Measurements from ENCODE around the gene RAVER1.

DNA sequence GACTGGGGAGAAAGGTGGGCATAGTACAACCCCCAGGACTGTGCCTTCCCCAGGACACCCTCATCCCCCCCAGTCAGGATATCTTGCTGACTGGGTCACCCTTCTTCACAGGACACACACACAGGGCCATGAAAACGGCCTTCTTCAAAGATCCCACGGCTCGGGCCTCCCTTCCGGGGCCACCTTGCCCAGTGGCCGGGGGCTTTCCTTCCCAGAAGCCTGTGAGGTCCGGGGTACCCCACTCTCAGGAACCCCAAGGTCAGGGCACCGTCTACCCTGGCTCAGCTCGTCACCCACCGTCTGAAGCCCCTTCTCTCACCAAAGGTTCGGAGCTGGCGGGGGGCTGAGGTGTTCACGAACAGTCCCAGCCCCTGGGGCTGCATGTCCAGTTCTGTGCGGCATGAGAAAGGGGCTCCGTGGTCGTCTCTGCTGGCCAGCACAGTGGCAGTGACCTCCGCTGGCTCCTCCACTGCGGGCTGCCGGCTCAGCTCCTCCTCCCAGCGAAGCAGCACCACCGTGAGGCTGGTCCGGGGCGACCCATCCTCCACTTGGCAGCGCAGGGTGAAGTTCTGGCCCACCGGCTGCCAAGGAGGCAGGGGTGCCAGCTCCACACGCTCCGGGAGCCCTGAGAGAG lies 2.1 kb upstream of the RAVER1 start:
- TF ChIP-seq CTCF (conservative IDR thresholded peaks at IDR 0.05; ENCODE audit: low read depth, low read length), result no peak
- no peak for TF ChIP-seq EZH2 (IDR thresholded peaks at IDR 0.05; ENCODE audit: borderline replicate concordance, low read depth, low read length, poor library complexity, severe bottlenecking)

All from A673 (cell line).